Tracheal epithelial cell (primary cell): ENCODE measurements around the gene UHRF1. TPM values are rescaled to one million over a fixed set of nuclear protein-coding genes. Genes with fewer than 3 reads are reported as not detected.

ENCODE experiments used
- total RNA-seq: library from RNA; depleted of rRNA; stranded (reverse); fragments of >200 nt; gene quantifications from 2 replicates; pipeline ENCODE4 v1.2.1, GENCODE V29; 2014

Gene UHRF1
- total RNA-seq: 3.4 and 9.4 TPM in 2 replicates

DNA sequence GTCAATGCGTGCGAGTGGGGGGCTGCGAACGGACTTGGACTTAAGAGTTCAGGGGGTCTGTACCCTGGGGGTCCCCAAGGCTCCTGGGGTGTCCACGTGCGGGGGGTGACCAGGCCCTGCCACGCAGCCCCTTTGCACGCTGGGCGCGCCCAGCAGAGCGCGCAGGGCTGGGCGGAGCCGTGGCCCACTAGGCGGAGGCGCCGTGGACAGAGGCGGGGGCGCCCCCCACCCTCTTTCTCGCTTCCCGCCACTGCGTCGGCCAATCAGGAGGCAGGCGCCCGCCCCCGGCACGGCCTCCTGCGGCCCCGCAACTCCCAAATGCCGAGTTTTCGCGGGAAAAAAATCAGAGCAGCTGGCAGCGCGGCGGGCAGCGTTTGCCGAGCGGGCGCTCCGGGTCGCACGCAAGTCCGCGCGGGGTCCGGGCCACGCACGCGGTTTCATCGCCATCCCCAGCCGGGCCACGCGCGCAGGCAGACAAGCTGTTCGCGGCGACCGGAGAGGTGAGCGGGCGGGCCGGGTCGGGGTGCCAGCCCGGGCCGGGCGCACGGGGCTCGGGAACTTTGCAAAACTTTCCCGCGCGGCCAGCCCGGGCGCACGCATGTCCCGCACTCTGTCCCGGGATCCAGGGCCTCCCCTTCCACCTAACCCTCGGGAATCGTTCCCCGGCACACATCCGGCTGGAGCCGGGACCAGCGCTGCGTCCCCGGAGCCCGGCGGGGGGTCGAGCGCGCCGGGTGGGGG lies at the start of gene UHRF1:
UHRF1 (plus strand) TSS at position 346 of the 741 bp plus-strand sequence. CDS start 1,385 bp downstream, outside the sequence.

DNA sequence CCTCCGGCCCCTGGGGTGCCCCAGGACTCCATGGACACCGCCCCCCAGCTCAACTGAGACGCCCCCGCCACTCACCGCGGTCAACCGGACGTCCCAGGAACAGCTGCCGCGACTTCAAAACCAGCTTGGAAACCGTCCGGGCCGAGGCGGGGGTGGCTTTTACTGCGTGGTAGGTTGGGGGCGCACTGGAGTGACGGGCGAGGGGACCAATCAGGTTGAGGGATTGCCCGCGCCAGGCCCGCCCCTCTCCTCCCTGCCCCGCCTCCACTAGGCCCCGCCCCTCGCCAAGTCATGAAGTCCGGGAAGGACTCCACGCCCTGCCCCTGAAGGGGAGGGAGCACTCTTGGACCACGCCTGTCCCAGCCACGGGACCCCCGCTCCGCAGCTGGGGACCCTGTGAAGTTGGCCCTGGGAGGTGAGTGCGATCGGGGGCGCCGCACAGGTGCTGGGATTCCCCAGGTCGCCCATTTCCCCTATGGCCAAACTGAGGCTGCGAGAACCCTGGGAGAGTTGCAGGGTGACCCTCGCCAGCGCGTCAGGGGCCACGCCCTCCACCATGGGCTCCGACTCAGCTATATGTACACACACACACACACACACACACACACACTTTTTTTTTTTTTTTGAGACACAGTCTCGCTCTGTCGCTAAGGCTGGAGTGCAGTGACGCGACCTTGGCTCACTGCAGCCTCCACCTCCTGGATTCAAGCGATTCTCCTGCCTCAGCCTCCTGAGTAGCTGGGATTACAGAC lies 41.6 kb upstream of the UHRF1 start, which contains the start of gene PLIN3:
PLIN3 (minus strand) TSS at position 134 of the 752 bp plus-strand sequence. CDS start 6,273 bp downstream, outside the sequence.

DNA sequence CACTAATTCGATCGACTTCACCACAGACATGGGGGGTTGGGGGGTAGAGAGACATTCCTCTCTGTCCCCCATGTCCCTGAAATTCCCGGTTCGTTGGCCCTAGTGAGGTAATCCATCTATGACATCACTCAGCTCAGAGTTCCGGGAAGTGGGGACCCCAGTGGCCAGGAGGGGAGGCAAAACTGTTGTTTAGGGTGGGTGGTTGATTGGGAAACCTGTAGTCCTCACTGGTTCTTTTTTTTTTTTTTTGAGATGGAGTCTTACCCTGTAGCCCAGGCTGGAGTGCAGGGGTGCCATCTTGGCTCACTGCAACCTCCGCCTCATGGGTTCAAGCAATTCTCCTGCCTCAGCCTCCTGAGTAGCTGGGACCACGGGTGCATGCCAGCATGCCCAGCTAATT lies 6.5 kb upstream of the UHRF1 start, which contains the start of gene ARRDC5:
ARRDC5 (minus strand) TSS at position 101 of the 400 bp plus-strand sequence; CDS start at position 30, 71 bp downstream.

DNA sequence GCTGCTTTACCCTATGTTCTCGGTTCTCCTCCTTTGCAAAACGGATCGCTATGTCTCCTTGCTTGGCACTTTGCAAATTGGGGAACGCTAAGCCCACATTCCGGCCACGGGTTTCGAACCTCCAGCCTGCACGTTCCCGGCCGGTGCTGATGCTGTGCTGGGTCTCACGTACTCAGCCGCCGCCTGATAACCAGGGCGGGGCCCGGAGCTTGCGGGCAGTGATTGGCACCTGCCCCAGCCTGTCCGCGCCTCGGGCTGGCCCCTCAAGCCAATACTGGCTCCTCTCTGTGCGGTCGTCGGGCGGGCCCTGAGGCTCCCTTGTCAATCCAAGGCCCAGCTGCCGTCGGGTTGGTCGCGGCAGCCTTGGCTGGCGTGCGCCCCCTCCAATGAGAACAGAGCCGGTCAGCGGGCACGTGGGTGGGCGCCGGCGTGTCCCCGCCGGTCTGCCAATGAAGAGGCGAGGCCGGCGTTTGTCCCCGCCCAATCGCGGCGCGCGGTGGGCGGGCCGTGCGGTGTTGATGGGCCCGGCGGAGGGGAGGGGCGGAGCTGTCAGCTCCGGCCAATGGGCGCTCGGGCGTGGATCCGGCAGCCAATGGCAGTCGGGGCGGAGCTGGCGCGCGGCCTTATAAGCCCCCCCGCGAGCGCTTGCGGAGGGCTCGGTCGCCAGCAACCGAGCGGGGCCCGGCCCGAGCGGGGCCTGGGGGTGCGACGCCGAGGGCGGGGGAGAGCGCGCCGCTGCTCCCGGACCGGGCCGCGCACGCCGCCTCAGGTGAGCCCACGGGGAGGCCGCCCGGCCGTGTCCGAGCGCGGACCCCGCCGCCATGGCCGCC lies 59.4 kb downstream of the UHRF1 start, which contains the start of gene KDM4B:
KDM4B (plus strand) TSS at position 652 of the 830 bp plus-strand sequence. CDS start 63,778 bp downstream, outside the sequence.

Other genes with a start within 250 kb of the UHRF1 start
- gene MYDGF, start 239.2 kb upstream of the UHRF1 start, total RNA-seq: 122 and 151 TPM in 2 replicates
- 27.5 and 32.3 TPM in 2 replicates for gene DPP9, start 185.7 kb upstream of the UHRF1 start, total RNA-seq
- 20.7 and 22.7 TPM in 2 replicates for gene FEM1A, start 117.8 kb upstream of the UHRF1 start, total RNA-seq
- 4.3 and 14.5 TPM in 2 replicates for gene TICAM1, start 77.8 kb upstream of the UHRF1 start, total RNA-seq
- 66.9 and 212 TPM in 2 replicates for gene PLIN3, start 41.8 kb upstream of the UHRF1 start, total RNA-seq
- gene ARRDC5, start 6.6 kb upstream of the UHRF1 start, total RNA-seq: not detected in 2 replicates
- 14.3 and 15.4 TPM in 2 replicates for gene KDM4B, start 59.6 kb downstream of the UHRF1 start, total RNA-seq